LNCaP clone FGC (cell line): ENCODE results near the gene TENM3.

Source experiments
- DNase-seq: peaks from one replicate; pipeline ENCODE4 v3.0.0-alpha.2; 2011; ENCODE audit warnings: low read depth
- H3K4me3 ChIP-seq: 2 replicates; pipeline ENCODE4 v1.5.1; 2011; ENCODE audit warnings: mild to moderate bottlenecking, low read depth, low read length, control low read depth
- TF ChIP-seq, protein P1 (sequence below): IDR thresholded peaks from 2 replicates; pipeline ENCODE4 v1.5.1; 2012; ENCODE audit warnings: mild to moderate bottlenecking; ENCODE audit not compliant: control insufficient read depth, insufficient read depth; ENCODE audit errors: extremely low read depth

TENM3 gene

DNA sequence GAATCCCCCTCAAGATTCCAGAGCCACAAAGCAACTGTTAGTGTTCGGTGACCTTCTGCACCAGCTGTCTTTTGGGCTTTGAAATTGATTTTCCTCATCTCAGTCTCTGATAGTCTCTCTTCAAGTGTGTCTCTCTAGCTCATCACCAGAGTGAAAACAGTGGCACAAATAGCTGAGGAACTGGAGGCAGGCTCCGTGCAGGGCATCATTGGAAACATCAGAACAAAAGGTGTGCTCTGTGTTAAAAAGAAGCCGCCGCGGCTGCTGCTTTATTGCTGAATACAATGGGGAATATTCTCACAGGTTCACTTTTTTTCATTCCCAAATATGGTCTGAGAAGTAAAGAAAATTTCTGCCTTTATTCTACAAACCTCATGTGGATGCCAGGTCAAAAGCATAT lies 376.5 kb downstream of the TENM3 start:
- TF ChIP-seq, protein P1, sequence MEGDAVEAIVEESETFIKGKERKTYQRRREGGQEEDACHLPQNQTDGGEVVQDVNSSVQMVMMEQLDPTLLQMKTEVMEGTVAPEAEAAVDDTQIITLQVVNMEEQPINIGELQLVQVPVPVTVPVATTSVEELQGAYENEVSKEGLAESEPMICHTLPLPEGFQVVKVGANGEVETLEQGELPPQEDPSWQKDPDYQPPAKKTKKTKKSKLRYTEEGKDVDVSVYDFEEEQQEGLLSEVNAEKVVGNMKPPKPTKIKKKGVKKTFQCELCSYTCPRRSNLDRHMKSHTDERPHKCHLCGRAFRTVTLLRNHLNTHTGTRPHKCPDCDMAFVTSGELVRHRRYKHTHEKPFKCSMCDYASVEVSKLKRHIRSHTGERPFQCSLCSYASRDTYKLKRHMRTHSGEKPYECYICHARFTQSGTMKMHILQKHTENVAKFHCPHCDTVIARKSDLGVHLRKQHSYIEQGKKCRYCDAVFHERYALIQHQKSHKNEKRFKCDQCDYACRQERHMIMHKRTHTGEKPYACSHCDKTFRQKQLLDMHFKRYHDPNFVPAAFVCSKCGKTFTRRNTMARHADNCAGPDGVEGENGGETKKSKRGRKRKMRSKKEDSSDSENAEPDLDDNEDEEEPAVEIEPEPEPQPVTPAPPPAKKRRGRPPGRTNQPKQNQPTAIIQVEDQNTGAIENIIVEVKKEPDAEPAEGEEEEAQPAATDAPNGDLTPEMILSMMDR: no peak
- no peak for DNase-seq
- no peak overlapping the region for H3K4me3 ChIP-seq

DNA sequence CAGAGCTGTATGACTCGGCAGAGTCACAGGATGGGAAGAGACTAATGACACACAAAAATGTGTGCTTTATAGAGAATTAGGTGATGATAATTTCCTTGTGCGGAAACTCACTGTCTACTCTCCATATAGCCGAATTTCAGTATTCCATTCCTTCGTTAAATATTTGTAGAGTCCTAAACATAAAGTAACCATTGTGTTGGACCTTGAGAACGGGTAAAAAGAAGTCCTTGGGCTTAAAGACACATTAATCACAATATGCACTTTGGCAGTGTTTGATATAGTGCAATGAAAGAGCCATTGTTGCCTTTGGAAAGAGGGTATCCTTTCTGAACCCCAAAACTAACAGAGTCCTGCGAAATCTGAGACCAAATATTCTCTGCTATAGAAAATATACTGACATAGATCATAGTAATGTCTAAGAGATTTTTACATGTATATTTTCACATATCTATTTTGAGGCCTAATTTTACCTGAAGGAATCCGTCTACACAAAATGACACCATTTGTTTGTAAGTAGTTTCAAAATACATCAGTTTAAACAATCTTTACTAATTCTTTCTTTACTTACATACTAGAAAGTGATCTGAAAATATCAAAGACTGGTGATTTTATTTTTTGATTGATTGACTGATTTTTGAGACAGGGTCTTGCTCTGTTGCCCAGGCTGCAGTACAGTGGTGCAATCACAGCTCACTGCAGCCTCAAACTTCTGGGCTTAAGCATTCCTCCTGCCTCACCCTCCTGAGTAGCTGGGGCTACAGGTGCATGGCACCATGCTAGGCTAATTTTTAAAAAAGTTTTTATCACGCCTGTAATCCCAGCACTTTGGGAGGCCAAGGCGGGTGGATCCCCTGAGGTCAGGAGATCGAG lies 377.1 kb downstream of the TENM3 start:
- H3K4me3 ChIP-seq: no peak overlapping the region
- DNase-seq: no peak
- TF ChIP-seq, protein P1: no peak

DNA sequence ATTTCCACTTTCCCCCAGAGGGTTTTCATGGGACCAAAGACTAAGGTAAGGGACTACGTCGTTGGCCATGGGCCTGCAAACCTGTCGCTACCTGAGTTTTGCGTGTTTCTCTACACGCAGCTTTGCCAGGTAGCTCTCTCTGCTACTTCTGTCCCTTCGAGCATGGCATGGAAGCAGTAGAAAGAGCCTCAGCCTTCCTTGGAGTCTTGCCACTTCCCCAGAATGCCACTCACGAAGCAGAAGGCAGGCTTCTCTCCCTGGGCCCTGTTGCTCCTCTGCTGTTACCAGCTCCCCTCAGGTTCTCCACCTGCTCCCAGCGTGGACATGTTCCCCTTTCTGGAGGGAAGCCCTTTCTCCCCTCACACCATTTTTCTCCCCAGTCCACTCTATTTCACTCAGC lies 381.1 kb downstream of the TENM3 start:
- no peak overlapping the region for H3K4me3 ChIP-seq
- DNase-seq: no peak
- TF ChIP-seq, protein P1: no peak

DNA sequence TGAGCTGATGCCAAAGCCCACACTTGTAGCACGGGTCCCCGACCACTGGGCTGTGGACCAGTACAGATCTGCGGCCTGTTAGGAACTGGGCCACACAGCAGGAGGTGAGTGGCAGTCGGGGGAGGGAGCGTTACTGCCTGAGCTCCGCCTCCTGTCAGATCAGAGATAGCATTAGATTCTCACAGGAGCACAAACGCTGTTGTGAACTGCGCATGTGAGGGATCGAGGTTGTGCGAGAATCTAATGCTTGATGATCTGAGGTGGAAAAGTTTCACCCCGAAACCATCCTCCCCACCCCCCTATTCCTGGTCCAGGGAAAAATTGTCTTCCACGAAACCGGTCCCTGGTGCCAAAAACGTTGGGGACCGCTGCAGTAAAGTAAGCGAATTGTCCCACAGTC lies 382.0 kb downstream of the TENM3 start:
- H3K4me3 ChIP-seq: no peak overlapping the region
- TF ChIP-seq, protein P1: no peak
- DNase-seq: no peak

DNA sequence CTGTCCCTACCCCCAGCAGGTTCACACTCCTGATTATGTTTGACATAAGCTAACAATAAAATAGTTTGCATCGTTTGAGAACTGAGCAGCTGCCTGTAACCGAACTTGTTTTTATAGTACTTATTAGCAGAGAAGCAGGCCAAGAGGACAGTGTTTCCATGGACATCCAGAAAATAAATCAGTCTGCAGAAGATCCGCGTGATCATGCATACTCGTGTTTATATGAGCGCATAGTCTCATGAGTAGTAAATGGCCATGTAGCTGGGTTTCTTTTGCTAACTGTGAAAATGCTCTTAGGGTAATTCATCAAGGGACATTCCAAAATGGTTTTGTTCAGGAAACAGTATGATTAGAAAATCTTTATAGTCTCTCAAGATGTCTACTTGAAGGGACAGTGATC lies 384.8 kb downstream of the TENM3 start:
- TF ChIP-seq, protein P1: no peak
- H3K4me3 ChIP-seq: no peak overlapping the region
- no peak for DNase-seq

DNA sequence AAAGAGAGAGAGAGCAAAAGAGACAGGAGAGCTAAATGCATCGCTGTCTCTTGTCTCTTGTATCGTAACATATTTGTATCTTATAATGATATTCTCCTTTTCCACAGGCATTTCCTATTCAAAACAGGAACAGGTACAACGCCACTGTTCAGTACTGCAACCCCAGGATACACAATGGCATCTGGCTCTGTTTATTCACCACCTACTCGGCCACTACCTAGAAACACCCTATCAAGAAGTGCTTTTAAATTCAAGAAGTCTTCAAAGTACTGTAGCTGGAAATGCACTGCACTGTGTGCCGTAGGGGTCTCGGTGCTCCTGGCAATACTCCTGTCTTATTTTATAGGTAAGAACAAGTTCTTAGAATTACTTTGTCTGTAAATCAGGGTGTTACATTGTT lies 385.3 kb downstream of the TENM3 start:
- no peak overlapping the region for H3K4me3 ChIP-seq
- TF ChIP-seq, protein P1: no peak
- no peak for DNase-seq

DNA sequence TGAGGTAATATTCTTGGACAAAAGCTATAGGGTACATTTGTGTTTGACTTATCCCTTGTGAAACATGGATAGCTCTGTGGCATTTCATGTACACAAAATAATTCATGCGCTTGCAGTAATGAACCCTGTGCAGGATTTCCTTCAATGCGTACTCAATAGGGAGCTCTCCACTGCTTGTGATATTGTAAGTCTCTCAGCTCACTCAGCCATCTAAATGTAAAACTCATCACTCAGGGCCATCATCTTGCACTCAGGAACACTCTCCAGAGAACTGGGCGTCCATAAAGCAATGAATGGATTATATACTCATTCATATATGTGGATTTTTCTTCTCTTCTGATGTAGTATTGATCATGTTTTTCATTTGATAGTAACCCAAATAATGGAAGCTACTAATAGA lies 385.9 kb downstream of the TENM3 start:
- TF ChIP-seq, protein P1: no peak
- DNase-seq: no peak
- H3K4me3 ChIP-seq: no peak overlapping the region
